ENCODE results near the gene ACOT8. TPM values are rescaled to one million over a fixed set of nuclear protein-coding genes. Genes with fewer than 3 reads are reported as not detected.

Gene ACOT8
- polyA plus RNA-seq, 1 donor (not counting 4 experiments of a cell fraction or from before 2014, with no cell fraction given), result 23.9 TPM

DNA sequence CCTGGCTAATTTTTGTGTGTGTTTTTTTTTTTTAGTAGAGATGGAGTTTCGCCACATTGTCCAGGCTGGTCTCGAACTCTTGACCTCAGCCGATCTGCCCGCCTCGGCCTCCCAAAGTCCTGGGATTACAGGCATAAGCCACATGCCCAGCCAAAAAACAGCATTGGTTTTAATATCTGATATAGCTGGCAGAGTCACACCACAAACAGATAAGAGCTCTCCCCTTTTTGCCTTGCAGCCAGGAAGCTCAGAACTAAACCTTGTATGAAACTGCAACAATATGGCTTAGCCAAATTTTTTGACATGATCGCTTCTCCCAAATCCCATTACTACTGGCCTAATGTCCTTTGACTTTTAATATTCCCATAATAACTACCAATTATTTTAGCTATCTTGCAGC, 4.9 kb downstream of the ACOT8 start:
- Histone ChIP-seq H3K9me1 (ENCODE audit: control insufficient read depth, extremely low read depth, insufficient read depth, low read length) (no peaks in the 10 kb centered on the region), H3K27me3 (ENCODE audit: control insufficient read depth, extremely low read depth, insufficient read depth, low read length) (no peaks in the 10 kb centered on the region), H3K4me2 (ENCODE audit: control insufficient read depth, extremely low read depth, insufficient read depth, low read depth, low read length) (no peak overlapping the region), H4K20me1 (ENCODE audit: control insufficient read depth, extremely low read depth, insufficient read depth, low read length) (no peaks in the 10 kb centered on the region), H2AFZ (ENCODE audit: control insufficient read depth, low read length) (no peak overlapping the region), H3K27ac (ENCODE audit: control insufficient read depth, insufficient read depth, low read length) (no peak overlapping the region), H3K9me3 (ENCODE audit: control insufficient read depth, low read depth, low read length) (no peaks in the 10 kb centered on the region), H3K9ac (ENCODE audit: control insufficient read depth, extremely low read depth, insufficient read depth, low read length) (no peak overlapping the region), H3K79me2 (ENCODE audit: control insufficient read depth, insufficient read depth, low read length) (peaks cover 18% of the 10 kb centered on the region), H3K36me3 (ENCODE audit: control insufficient read depth in 2 of 2, extremely low read depth in 1 of 2, insufficient read depth in 2 of 2, low read length in 2 of 2) (peaks cover 0 to 4% of the 10 kb centered on the region in 2 experiments), H3K4me1 (ENCODE audit: control insufficient read depth, extremely low read depth, insufficient read depth, low read length) (peaks cover 10% of the 10 kb centered on the region), H3K4me3 (ENCODE audit: control insufficient read depth in 2 of 3, extremely low read depth in 1 of 3, insufficient read depth in 2 of 3, low read depth in 1 of 3, low read length in 3 of 3) (no peak overlapping the region)
- TF ChIP-seq EZH2 (IDR thresholded peaks at IDR 0.05; ENCODE audit: low read length), result no peak
- TF ChIP-seq, protein P1, sequence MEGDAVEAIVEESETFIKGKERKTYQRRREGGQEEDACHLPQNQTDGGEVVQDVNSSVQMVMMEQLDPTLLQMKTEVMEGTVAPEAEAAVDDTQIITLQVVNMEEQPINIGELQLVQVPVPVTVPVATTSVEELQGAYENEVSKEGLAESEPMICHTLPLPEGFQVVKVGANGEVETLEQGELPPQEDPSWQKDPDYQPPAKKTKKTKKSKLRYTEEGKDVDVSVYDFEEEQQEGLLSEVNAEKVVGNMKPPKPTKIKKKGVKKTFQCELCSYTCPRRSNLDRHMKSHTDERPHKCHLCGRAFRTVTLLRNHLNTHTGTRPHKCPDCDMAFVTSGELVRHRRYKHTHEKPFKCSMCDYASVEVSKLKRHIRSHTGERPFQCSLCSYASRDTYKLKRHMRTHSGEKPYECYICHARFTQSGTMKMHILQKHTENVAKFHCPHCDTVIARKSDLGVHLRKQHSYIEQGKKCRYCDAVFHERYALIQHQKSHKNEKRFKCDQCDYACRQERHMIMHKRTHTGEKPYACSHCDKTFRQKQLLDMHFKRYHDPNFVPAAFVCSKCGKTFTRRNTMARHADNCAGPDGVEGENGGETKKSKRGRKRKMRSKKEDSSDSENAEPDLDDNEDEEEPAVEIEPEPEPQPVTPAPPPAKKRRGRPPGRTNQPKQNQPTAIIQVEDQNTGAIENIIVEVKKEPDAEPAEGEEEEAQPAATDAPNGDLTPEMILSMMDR (optimal IDR thresholded peaks at IDR 0.05 in 1 of 3, IDR thresholded peaks at IDR 0.05 in 1 of 3, conservative IDR thresholded peaks at IDR 0.05 in 1 of 3; ENCODE audit: extremely low read depth in 1 of 3, insufficient read depth in 2 of 3, low read length in 3 of 3), result no peak
- DNase-seq (ENCODE audit: low read depth, low spot score) (no peak), FAIRE-seq (no peak)
- dilution Hi-C loops (cut with MboI; ENCODE audit: extremely low pct_ligation_motif_present, low sequenced_read_pairs), result no loop called here

DNA sequence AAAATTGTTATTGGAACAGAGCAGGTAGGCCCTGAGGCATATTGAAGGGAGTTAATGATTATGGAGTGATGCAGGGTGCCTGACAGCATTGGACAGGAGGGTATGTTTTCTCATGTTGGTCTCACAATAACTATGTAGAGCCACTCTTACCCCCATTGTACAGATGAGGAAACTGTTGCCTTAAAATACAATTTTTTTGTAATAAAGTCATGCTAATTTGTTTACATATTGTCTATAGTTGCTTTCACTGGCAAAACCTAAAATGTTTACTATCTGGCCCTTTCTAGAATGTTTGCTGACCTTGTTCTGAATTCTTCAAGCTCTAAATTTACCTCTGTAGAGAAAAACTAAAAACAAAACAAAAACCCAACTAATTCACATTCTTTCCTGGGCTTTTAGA, 5.7 kb downstream of the ACOT8 start:
- Histone ChIP-seq H3K4me2 (ENCODE audit: control insufficient read depth, extremely low read depth, insufficient read depth, low read depth, low read length) (no peak overlapping the region), H3K4me1 (ENCODE audit: control insufficient read depth, extremely low read depth, insufficient read depth, low read length) (peaks cover 6% of the 10 kb centered on the region), H3K36me3 (ENCODE audit: control insufficient read depth in 2 of 2, extremely low read depth in 1 of 2, insufficient read depth in 2 of 2, low read length in 2 of 2) (peaks cover 2 to 4% of the 10 kb centered on the region in 2 experiments), H3K27ac (ENCODE audit: control insufficient read depth, insufficient read depth, low read length) (no peak overlapping the region), H4K20me1 (ENCODE audit: control insufficient read depth, extremely low read depth, insufficient read depth, low read length) (no peaks in the 10 kb centered on the region), H3K9me3 (ENCODE audit: control insufficient read depth, low read depth, low read length) (no peaks in the 10 kb centered on the region), H3K9me1 (ENCODE audit: control insufficient read depth, extremely low read depth, insufficient read depth, low read length) (no peaks in the 10 kb centered on the region), H3K79me2 (ENCODE audit: control insufficient read depth, insufficient read depth, low read length) (peaks cover 12% of the 10 kb centered on the region), H3K9ac (ENCODE audit: control insufficient read depth, extremely low read depth, insufficient read depth, low read length) (no peak overlapping the region), H3K4me3 (ENCODE audit: control insufficient read depth in 2 of 3, extremely low read depth in 1 of 3, insufficient read depth in 2 of 3, low read depth in 1 of 3, low read length in 3 of 3) (no peak overlapping the region), H3K27me3 (ENCODE audit: control insufficient read depth, extremely low read depth, insufficient read depth, low read length) (no peaks in the 10 kb centered on the region), H2AFZ (ENCODE audit: control insufficient read depth, low read length) (no peak overlapping the region)
- dilution Hi-C loops (cut with MboI; ENCODE audit: extremely low pct_ligation_motif_present, low sequenced_read_pairs), result no loop called here
- FAIRE-seq (no peak), DNase-seq (ENCODE audit: low read depth, low spot score) (no peak)
- TF ChIP-seq, protein P1 (optimal IDR thresholded peaks at IDR 0.05 in 1 of 3, IDR thresholded peaks at IDR 0.05 in 1 of 3, conservative IDR thresholded peaks at IDR 0.05 in 1 of 3; ENCODE audit: extremely low read depth in 1 of 3, insufficient read depth in 2 of 3, low read length in 3 of 3), result no peak
- TF ChIP-seq EZH2 (IDR thresholded peaks at IDR 0.05; ENCODE audit: low read length), result no peak
